NCI-H1417 treated with DMSO at 0.1 percent for 48 hours (cell line): ENCODE results near the gene TMEM179.

Experiments used
- DNase-seq: peaks from one replicate; lab custom pipeline; 2025; lab: John Stamatoyannopoulos, UW

The TMEM179 gene

DNA sequence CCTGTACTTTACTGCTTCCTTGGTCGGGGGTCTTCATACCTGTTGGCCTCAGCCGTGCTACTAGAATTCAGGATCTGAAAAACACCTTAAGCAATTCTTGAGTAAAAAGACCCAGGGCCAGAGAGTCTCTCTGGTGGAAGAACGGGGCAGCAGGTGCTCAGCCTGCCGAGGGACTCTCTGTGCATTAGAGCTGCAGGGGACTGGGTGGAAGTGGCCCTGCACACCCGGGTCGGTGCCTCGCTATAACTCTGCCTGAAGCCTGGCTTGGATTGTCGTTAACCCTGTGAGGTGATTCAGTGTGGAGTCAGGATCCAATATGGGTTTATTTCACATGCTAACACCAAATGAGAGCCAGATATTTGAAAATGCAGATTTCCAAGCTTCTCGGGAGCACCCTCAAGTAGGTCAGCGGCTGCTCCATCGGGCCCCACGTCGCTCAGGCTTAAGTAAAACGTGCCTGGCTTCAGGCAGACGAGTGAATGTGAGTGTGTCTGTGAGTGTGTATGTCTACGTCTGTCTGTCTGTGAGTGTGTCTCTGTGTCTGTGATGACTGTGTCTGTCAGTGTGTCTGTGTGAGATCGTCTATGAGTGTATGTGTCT, 60.1 kb downstream of the TMEM179 start:
- DNase-seq = no peak

DNA sequence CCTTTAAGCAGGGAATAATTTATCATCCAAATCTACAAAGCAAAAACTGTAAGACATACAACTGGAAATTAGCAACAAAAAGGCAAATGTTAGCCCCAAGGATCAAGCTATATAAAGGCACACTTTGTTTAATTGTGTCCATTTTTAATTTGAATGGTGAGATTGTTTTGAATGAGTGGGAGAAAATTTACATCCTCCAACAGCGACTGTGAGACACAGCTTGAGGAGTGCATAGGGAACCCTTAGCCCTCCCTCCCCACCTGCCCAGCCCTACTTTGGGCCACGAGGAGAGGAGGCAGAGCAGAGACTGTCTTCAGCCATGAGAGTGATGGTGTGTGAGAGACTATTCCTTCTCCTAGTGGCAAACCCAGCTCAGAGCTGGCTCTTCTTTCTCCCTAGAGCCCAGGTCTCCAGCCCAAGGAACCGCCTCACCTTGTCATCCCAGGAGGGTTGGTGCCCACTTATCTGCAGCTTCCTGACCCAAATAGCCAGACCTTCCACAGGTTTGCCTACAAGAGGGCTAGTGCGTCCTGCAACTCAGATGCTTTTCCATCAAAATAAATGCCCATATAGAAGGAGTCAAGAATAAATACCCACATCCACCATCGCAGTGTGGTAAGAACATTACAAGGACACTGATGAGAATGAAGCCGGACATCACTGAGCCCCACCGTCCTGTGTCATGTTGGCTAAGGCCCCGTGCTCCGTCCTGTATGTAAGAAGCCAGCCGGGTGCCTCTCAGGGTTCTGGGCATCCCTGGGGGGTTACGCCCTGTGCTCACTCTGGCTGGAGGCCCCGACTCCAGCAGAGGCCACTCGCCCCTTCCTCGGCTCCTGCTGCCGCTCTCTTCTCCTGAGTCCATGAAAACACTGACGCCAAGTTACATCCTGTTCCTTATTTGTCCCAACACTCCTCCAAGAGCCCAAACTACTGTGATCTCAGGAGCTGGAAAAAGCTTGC, 61.4 kb downstream of the TMEM179 start:
- no peak for DNase-seq

DNA sequence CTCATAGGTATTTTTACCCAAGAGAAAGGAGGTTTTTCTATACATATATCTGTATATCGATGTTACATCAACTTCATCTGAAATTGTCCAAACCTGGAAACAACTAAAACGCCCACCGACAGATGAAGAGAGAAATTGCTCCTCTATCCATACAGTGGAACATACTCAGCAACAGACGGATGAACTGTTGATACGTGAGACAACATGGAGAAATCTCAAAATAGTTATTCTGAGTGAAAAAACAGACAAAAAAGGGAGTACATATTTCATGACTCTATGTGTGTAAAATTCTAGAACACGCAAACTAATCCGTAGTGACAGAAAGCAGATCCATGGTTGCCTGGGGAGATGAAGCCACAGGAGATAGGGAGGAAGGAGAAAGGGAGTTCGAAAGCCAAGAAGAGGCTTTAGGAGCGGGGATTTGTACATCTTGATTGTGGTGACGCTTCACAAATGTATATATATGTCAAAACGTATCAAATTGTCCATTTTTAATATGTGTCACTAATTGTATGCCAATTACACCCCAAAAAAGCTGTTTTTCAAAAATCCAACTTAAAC, 62.6 kb downstream of the TMEM179 start:
- DNase-seq = no peak
